A375 (cell line): ENCODE data around the gene PPM1F. TPM values are rescaled to one million over a fixed set of nuclear protein-coding genes. Genes with fewer than 3 reads are reported as not detected.

ENCODE experiments used
- total RNA-seq: library from RNA; depleted of rRNA; stranded (reverse); fragments of >200 nt; shearing (Covaris generic); gene quantifications from 2 replicates; pipeline ENCODE4 v1.2.3, GENCODE V29; 2014; rRNA removed

Gene PPM1F, protein sequence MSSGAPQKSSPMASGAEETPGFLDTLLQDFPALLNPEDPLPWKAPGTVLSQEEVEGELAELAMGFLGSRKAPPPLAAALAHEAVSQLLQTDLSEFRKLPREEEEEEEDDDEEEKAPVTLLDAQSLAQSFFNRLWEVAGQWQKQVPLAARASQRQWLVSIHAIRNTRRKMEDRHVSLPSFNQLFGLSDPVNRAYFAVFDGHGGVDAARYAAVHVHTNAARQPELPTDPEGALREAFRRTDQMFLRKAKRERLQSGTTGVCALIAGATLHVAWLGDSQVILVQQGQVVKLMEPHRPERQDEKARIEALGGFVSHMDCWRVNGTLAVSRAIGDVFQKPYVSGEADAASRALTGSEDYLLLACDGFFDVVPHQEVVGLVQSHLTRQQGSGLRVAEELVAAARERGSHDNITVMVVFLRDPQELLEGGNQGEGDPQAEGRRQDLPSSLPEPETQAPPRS
- 51.9 and 54.1 TPM in 2 replicates for total RNA-seq

DNA sequence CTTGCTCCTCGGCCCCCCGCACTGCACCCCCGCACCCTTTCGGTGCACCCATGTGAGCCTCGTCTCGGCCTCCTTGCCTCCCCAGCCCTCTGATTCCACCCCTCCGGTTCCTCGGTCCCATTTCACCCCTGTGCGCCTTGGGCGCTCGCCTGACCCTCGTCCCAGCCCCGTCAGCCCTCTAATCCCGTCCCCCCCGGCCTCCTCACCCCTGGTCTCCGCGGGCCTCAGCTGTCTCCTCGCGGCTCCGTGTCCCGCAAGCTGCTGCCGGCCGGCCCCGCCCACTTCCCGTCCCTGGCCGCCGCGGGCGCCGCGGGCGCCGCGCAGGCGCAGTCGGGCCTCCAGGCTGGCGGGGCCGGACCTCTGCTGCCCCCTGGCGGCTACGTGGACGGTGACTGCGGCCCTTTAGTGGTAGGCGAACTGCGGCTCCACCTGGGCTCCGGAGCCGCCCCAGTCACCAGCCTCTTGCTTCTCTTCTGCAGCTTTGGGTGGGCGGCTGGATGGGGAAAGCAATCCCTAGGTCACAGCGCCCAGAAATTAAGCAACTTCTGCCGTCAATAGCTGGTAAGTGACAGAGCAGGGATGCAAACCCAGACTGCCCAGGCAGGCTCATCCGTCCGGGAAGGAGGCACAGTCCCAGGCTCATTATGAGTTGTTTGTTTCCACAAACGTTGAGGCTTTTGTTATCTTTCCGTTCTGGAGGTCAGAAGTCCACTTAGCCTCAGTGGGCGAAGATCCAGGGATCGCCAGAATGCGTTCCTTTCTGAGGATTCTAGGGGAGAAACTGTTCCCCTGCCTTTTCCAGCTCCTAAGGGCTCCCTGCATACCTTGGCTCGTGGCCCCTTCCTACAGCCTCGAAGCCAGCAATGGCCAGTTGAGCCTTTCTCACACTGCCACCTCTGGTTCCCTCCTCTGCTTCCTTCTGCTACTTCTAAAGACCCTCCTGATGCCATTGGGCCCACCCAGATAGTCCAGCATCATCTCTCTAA is at the start of gene PPM1F:
TSS of gene PPM1F (minus strand) at position 263 of the 986 bp plus-strand sequence. CDS start 6,800 bp downstream, outside the sequence.

DNA sequence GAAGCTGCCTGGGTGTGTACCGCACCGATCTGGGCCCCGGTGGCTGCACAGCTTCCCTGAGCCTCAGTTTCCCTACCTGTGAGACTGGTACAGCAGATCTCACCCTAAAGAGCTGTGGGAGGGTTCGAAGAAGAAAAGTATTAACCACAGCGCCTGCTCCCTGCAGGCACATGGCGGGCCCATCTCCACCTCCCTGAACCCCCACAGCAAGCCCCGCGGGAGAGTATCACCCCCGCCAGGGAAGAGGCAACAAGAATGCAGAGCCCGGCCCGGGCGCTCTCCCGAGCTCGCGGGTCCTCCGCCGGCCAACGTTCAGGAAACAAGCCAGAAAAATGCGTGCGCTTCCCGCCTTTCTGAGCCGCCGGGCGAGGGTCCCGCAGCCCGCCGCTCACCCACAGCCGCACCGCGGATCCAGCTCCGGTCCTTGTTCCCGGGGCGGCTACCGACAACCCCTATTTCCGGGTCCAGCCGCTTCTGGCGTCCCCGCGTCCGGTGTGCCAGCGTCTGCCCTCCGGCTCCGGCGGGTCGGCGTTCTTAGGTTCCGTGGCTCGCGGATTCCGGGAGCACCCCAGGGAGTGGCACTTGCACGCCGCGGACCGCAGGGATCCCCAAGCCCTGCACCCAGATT is 29.8 kb upstream of the PPM1F start, which contains the start of gene TOP3B:
TSS of gene TOP3B (minus strand) at position 450 of the 628 bp plus-strand sequence. CDS start 7,078 bp downstream, outside the sequence.

Other genes starting within 250 kb of the PPM1F start
- 0.38 and 0.48 TPM in 2 replicates for gene YPEL1, start 217.1 kb downstream of the PPM1F start, total RNA-seq
- 17.3 and 23.7 TPM in 2 replicates for gene MAPK1, start 85.2 kb downstream of the PPM1F start, total RNA-seq
- gene TOP3B, start 29.9 kb upstream of the PPM1F start, total RNA-seq = 28.4 and 30.0 TPM in 2 replicates